Heart left ventricle (tissue), 16 donors: ENCODE data around the gene KCNMA1. TPM values are rescaled to one million over a fixed set of nuclear protein-coding genes. Genes with fewer than 3 reads are reported as not detected.

Source experiments
- ATAC-seq, 4 donors: fragments of 200-7000 bp; cut with Tn5 transposase; one replicate each; pipeline ENCODE4 v1.9.1; 2020 to 2022; ENCODE audit warnings: moderate library complexity in 4 of 4, mild to moderate bottlenecking in 3 of 4, moderate number of reproducible peaks in 1 of 4
- DNase-seq, 5 donors: peaks; one replicate each; pipeline ENCODE4 v3.0.0-alpha.2; 2020
- H3K27ac ChIP-seq, 12 donors: fragments of 200-600 bp; sonication (generic) in 4 of 12; one replicate each; pipeline versions ENCODE4 v1.5.0 to v1.8.0; 2016 to 2022; ENCODE audit warnings: mild to moderate bottlenecking in 2 of 12
- H3K27me3 ChIP-seq, 9 donors: fragments of 200-600 bp; sonication (generic) in 2 of 9; one replicate each; pipeline versions ENCODE4 v1.5.1 to v1.8.0; 2016 to 2022; ENCODE audit warnings: mild to moderate bottlenecking in 3 of 9
- H3K36me3 ChIP-seq, 9 donors: fragments of 200-600 bp; sonication (generic) in 2 of 9; one replicate each; pipeline versions ENCODE4 v1.5.0 to v1.8.0; 2018 to 2022; ENCODE audit warnings: mild to moderate bottlenecking in 2 of 9
- H3K4me1 ChIP-seq, 12 donors: fragments of 200-600 bp; sonication (generic) in 4 of 12; one replicate each; pipeline versions ENCODE4 v1.5.0 to v1.8.0; 2016 to 2022; ENCODE audit warnings: mild to moderate bottlenecking in 3 of 12
- H3K4me3 ChIP-seq, 12 donors: fragments of 200-600 bp; sonication (generic) in 4 of 12; one replicate each; pipeline versions ENCODE4 v1.5.0 to v1.8.0; 2017 to 2022; ENCODE audit warnings: mild to moderate bottlenecking in 9 of 12, moderate library complexity in 4 of 12
- H3K9me3 ChIP-seq, 12 donors: fragments of 200-600 bp; sonication (generic) in 4 of 12; one replicate each; pipeline versions ENCODE4 v1.5.0 to v1.8.0; 2016 to 2022; ENCODE audit warnings: mild to moderate bottlenecking in 1 of 12
- CTCF ChIP-seq, 12 donors: fragments of 200-600 bp; sonication (generic) in 4 of 12; IDR thresholded peaks; one replicate each; pipeline versions ENCODE4 v1.5.0 to v1.8.0; 2018 to 2022; ENCODE audit warnings: antibody characterized with exemption in 12 of 12, mild to moderate bottlenecking in 5 of 12
- POLR2A ChIP-seq, 2 donors: fragments of 450-650 bp; IDR thresholded peaks; one replicate each; pipeline ENCODE4 v1.6.1; 2017; ENCODE audit warnings: antibody characterized with exemption in 2 of 2, mild to moderate bottlenecking in 2 of 2, moderate library complexity in 2 of 2
- WGBS, 4 donors: extraction: QIAGEN DNeasy Blood & Tissue Kit in 2 of 4; methylation state at CpG; one replicate each; pipeline versions ENCODE4 v1.1.5 to v1.1.7; 2013 to 2018; 5-methylcytosine and 5-hydroxymethylcytosine counted together
- intact Hi-C, 10 donors: fragments of 100-400 bp; cut with DNase I; formaldehyde crosslinking; loops; one replicate each; pipeline versions ENCODE4 v1.11.1 to v1.14.2; 2022
- polyA plus RNA-seq, 2 donors: library from polyadenylated mRNA; stranded (reverse); fragments of 200-250 nt; gene quantifications; one replicate each; pipeline ENCODE4 v1.2.3, GENCODE V29; 2013
- total RNA-seq, 9 donors: library from RNA; depleted of rRNA in 2 of 9; stranded (reverse); fragments of >200 nt in 2 of 9; fragmentation: NEBNext Ultra II Directional in 3 of 9; extraction: Animal tissue kit (Norgen Biotek cat#: 25700) in 3 of 9; gene quantifications; one replicate each; pipeline versions ENCODE4 v1.1.0 to v1.2.4, GENCODE V29; 2016 to 2023
- donor health status: ischemic (EF 13 %, LVEDD 7.1; RV severe dilation, severe dysfunction).
- donor health status: healthy with polysubstance abuse.
- donor health status: DM: no; HTN: yes; CAD: no.
- donor health status: DM: no; HTN: no; CAD: no.
- donor health status: ischemic (EF 25% LVEDD 6.9; RV normal size, moderate dysfunction).
- donor health status: ischemic (EF 25% LVEDD 5.7; RV mildly dilated, moderate dysfunction).
- donor health status: healthy.
- donor health status: DM: yes; HTN: yes; CAD: no.
- donor health status: ischemic (EF 35%, LVEDD 5.7; RV mildly dilated, moderate dysfunction).
- donor health status: nonischemic (EF 11% LVEDD 7.7; RV severe dilation, severe dysfunction).
- donor health status: DM: yes; HTN: yes; CAD: no.
- donor health status: PGD.
- donor health status: ischemic (EF 29% LVEDD 5.4; RV normal size, mild dysfunction).
- donor health status: nonischemic (EF 23%, LVEDD 6.1; RV moderate dilation, normal function).

Gene KCNMA1
- total and polyA plus RNA-seq, 11 donors: 0.39 to 8.7 (median 1.7) TPM

GRCh38 chr10:77158666-77159065 is 478.9 kb downstream of the KCNMA1 start:
- Histone ChIP-seq H3K27ac (no peak overlapping the region), H3K27me3 (peaks cover 0 to 4% (median 0%) of the 10 kb centered on the region in 9 donors), H3K4me1 (peaks cover 0 to 18% (median 0%) of the 10 kb centered on the region in 12 donors), H3K9me3 (no peaks in the 10 kb centered on the region), H3K36me3 (no peaks in the 10 kb centered on the region), H3K4me3 (no peak overlapping the region)
- TF ChIP-seq CTCF (IDR thresholded peaks at IDR 0.05): no peak
- no peak for TF ChIP-seq POLR2A (IDR thresholded peaks at IDR 0.05)
- intact Hi-C loops: no loop called here
- ATAC-seq (no peak), DNase-seq (no peak)
- 79 to 90% (median 86%) methylated on average over 3 of the region's 3 CpGs for WGBS, 4 donors

GRCh38 chr10:77157248-77158019 is 480.2 kb downstream of the KCNMA1 start:
- intact Hi-C loops: no loop called here
- Histone ChIP-seq H3K4me1 (peaks cover 0 to 18% (median 0%) of the 10 kb centered on the region in 12 donors), H3K4me3 (no peak overlapping the region), H3K36me3 (no peaks in the 10 kb centered on the region), H3K27me3 (no peaks in the 10 kb centered on the region), H3K27ac (no peak overlapping the region), H3K9me3 (no peaks in the 10 kb centered on the region)
- 81 to 85% (median 83%) methylated on average over 9 of the region's 9 CpGs for WGBS, 4 donors
- TF ChIP-seq CTCF (IDR thresholded peaks at IDR 0.05): no peak
- TF ChIP-seq POLR2A (IDR thresholded peaks at IDR 0.05): no peak
- no peak for DNase-seq
- no peak for ATAC-seq

- Histone ChIP-seq H3K9me3 (no peaks in the 10 kb centered on the region), H3K4me1 (peaks cover 0 to 18% (median 0%) of the 10 kb centered on the region in 12 donors), H3K36me3 (no peaks in the 10 kb centered on the region), H3K27me3 (no peaks in the 10 kb centered on the region), H3K27ac (no peak overlapping the region), H3K4me3 (no peak overlapping the region)
- 46 to 58% (median 53%) methylated on average over 5 of the region's 5 CpGs for WGBS, 4 donors
- ATAC-seq (peak in 2 of 4 donors; percentile 35 to 57), DNase-seq (no peak)
- TF ChIP-seq CTCF (IDR thresholded peaks at IDR 0.05) (no peak), POLR2A (IDR thresholded peaks at IDR 0.05) (no peak)
- intact Hi-C loops: no loop called here
Measured at GRCh38 chr10:77156406-77156879, 481.2 kb downstream of the KCNMA1 start.

GRCh38 chr10:77152256-77152655 is 485.4 kb downstream of the KCNMA1 start:
- no peak for DNase-seq
- Histone ChIP-seq H3K27me3 (peaks cover 0 to 5% (median 0%) of the 10 kb centered on the region in 9 donors), H3K27ac (no peak overlapping the region), H3K36me3 (no peaks in the 10 kb centered on the region), H3K4me1 (peaks cover 0 to 11% (median 0%) of the 10 kb centered on the region in 12 donors), H3K9me3 (no peaks in the 10 kb centered on the region), H3K4me3 (no peak overlapping the region)
- no peak for TF ChIP-seq POLR2A (IDR thresholded peaks at IDR 0.05)
- no peak for TF ChIP-seq CTCF (IDR thresholded peaks at IDR 0.05)
- 67 to 81% (median 73%) methylated on average over 1 of the region's 1 CpG for WGBS, 4 donors
- no peak for ATAC-seq
- intact Hi-C loops: no loop called here
